HG03457 (cell line): Measurements from ENCODE around the gene PNPLA5.

Source experiments
- ATAC-seq: cut with Tn5 transposase; IDR thresholded peaks from one replicate; pipeline ENCODE4 v1.9.1; 2021; ENCODE audit warnings: moderate number of reproducible peaks; ENCODE audit not compliant: unreplicated experiment

The PNPLA5 gene

DNA sequence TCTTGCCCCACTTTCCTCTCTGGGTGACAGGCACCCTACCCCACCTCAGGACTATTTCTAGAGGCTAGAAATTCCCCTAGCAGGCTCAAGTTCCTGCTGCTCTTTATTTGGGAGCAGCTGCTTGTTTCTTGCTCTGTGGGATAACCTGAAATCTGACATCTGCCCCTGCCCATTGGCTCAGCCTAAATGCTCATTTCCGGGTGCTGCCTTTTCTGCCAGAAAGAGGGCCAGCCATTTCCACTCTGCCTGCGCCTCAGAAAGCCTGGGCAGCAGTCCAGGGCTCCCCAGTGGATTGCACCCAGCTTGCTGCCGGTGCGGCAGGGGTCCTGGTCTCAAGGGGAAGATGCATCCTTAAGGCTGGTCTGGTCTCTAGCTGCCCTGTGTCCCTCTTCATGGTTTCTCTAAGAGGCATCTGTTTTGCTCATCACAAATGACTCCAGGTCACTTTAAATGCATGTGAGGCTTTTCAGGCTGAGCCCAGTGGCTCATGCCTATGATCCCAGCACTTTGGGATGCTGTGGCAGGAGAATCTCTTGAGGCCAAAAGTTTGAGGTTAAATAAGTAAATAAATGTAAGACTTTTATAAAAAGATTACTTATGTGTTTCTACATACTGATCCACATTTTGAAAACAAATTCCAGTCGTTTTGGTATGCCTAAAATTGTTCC, 10.3 kb upstream of the PNPLA5 start:
- no peak for ATAC-seq

DNA sequence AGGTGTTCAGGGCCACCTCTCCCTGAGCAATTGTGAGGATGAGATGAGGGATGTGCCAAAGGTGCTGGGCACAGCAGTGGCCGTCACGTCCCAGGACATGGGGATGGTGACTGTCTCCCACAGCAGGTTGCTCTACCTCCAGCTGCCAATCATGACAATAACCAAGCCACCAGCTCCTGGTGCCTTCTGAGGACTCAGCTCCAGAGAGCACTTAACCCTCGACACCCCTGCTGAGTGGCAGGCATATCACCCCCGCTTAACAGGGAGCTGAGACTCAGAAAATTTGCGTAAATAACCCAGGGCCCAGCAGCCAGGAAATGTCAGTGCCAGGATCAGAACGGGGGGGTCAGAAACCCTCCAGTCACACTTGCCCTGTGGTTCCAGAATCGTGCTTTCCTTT, 8.4 kb upstream of the PNPLA5 start:
- no peak for ATAC-seq

DNA sequence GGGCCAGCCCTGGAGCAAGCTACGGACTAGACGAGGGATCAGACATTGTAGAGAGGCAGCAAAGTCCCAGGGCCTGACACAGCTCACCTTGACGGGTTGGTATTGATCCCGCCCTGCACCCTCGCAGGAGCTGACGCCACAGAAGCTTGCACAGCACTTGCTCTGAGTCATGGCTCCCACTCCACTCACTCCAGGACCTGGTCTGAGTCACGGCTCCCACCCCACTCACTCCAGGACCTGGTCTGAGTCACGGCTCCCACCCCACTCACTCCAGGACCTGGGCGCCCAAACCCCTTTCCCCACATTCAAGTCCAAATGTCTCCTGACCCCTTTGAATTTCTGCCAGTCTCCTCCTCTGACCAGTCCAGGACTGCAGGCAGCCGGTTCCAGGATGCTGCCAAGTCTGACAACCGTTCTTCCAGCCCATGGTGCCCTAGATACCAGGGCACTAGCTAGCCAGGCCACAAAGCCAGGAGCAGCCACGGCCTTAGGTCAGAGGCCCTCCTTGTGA, 6.0 kb upstream of the PNPLA5 start:
- ATAC-seq: no peak

DNA sequence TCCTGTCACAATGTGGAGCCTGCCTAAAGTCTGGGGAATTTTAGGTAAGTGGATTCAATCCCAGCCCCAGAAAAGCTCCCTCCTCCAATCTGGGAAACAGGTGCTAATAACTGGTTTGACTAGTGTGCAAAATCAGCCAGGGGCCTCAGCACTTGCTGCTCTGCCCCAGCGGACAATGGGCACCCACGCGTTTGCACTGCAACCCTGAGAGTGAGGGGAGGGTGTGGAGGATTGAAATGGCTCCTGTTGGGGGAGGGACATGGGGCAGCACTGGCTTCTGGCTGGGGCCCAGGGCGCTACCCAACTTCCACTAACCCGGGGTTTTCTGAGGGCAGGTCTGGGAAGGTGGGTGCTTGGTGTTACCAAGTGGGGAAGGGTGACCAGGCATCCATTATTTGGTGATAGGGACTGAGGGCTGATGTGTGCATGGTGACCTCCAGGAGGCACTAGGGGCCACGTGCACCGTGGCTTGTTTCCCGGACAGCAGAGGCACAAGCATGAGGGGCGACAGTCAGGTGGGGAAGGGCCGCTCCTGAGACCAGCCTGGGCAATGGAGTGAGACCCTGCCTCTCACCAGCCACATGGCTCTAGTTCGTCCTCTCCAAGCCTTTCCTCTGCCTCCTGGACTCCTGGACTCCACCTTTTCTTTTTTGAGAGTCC, 4.3 kb upstream of the PNPLA5 start:
- ATAC-seq: no peak

DNA sequence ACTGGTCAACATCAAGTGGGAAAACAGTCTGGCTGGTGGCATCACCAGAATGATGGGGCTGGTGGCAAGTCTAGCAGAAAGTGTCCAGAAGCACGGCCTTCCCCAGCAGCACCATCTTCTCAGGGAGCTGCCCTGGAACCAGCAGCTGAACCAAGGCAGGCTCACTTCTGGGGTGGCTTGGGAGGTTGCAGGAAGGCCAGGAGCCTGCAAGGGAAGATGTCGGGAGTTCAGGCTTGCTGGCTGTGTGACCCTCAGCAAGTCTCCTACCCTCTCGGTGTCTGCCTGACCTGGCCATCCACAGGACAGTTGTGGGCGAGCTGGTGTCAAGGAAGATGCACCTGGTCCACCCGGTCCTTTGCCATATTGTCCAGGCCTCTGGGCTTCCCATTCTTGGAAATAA, 2.3 kb upstream of the PNPLA5 start:
- no peak for ATAC-seq

DNA sequence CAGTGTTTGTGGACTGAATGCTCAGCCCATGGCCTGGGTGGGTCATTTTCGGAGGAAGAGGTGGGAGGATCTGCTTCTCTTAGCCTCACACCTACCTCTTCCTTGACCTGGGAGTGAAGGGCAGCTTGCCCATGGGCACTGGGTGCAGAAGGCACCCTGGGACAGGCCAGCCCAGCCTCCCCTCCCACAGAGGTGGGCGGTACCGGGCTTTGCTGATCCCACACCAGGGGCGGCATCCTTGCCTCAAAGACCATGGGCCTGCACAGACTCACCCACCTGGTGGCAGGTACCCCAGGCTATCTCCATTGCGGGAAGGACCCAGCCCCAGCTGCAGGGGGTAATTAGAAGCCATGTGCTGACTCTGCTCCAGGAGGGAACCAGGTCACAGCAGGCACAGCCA, 1.5 kb upstream of the PNPLA5 start:
- no peak for ATAC-seq

DNA sequence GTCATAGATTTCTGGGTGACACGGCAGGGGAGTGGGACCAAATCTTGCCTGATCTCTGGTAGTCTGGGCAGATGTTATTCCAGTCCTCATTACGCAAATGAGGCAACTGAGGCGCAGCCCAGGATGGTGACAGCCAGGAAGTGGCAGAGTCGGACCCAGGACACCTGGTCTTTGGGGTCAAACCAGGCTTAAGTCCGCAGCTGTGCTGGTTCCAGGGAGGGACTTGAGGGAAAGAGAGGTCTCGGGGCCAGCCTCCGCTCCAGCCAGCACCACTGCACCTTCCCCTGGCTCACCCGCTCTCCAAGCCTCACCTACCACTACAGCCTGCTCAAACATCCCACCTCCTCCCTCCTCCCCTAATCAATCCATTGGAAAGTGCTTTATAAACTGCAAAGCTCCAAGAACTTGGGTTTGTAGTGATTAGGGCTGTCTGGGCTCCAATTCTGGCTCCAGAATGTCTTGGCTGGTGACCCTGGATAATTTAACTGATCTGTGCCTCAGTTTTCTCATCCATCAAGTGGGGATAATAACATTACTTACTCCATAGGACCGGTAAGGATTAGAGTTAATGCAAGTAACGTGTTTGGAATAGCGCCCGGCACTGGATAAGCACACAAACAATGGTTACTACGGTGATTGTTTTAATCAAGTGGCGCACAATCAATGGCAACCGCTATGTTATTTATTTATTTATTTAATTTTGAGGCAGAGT, 526 bp upstream of the PNPLA5 start:
- no peak for ATAC-seq

DNA sequence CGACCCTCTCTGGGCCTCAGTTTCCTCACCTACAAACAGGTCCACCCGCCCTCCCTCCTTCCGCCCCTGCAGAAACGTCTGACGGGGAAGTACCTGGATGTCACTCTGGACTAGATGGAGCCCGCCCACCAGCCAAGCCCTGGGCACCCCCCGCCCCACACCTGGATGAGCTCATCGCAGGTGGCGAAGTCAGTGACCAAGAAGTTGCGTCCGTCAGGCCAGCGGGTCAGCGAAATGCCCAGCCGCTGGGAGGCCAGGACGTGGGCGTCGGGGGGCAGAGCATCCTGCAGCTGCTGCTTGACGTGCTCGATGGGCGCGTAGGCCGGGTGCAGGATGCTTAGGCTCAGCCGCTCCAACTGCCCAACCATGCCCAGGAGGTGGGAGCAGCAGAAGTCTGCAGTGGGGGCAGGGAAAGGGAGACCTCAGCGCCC, 897 bp downstream of the PNPLA5 start:
- ATAC-seq: no peak

DNA sequence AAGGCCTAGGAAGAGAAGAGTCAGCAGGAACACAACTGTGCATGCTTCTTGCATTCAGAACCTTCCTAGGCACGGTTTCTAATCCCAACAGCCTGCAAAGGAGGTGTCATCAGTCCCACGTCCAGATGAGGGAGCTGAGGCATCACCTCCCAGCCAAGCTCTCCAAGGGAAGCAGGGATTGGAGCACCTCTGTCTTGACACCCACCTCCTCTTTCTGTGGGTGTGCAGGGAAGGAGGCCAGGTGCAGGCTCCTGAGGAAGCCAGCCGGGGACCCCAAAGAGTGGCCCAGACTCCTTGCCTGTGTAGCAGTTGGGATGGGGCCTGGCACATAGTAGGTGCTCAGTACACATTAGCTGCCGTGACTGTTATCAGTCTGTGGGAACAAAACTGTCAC, 2.0 kb downstream of the PNPLA5 start:
- no peak for ATAC-seq

DNA sequence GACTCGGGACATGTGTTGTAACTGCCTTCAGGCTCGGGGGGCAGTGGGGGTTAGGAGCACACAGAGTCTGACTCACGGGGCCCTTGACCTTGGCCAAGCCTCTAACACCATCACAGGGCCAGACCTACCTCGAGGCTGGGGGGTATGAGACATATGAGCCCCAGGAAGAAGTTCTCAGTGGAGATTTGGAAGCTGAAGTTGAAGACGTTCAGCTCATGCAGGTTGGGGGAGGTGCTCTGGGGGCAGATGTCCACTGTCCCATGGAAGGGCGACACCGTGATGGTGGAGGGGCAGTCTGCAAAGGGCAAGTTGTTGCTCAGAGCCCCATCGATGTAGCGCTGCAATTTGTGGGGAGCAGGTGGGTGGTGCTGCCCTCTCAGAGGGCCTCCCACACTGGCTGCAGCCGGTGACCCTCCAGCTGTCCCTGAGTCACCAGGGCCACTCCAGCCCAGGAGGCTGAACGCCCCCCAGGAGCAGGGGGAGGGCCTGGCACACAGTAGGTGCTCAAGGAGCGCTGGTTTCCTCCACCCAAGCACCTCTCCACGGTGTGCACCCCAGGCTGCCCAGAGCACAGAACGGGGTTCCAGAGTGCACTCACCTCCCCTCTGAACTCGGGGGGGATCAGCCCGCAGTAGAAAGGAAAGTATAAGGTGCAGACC, 2.5 kb downstream of the PNPLA5 start:
- ATAC-seq: no peak

DNA sequence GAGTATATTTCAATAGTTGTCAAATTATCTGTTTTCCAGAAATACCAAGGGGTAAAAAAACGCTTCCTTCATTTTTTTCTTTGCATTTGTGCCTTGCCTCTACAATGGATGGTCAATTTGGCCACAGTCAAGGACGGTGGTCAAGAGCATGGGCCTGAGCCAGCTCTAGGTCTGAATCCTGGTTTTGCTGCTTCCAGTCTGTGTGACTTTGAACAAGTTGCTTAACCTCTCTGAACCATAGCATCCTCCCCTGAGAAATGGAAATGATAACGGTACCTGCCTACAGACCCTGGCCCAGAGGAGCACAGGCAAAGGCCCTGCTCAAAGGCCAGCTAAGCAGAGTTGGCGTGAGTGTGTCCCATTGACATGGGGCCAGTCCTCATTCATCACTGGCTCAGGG, 3.1 kb downstream of the PNPLA5 start:
- ATAC-seq: no peak

DNA sequence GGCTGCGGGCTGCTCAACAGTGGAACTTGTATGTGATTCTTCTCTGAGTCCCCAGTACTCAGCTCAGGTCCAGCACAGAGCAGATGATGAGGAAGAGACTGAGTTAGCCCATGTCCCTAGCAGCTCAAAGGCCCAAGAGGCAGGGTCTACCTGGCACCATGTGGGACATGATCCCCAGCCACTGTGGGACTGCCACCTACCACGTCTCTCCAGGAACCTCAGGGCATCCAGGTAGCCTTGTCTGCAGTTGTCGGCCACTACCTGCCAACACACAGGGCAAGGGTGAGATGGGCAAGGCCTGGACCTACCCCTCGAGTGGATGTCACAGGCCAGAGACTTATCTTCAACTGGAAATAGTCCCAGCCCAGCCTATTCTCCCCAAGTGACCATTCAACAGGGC, 4.4 kb downstream of the PNPLA5 start:
- ATAC-seq: no peak

DNA sequence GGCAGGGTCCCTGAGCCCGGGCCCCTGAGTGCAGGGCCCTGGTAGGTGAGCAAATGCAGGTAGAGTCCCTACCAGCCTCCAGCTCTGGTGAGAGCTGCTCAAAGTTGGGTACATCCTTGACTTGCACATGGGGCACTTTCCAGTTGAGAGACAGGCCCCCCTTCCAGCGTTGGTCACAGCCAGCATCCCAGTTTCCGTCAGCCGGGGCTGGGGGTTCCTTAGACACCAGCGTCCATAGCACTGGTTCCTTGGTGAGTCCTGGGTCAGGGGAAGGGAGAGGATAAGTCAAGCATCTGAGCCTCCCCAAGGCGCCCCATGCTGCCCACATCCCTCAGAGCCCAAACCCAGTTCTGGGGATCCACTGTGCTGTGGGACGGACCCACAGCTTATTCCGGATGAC, 5.6 kb downstream of the PNPLA5 start:
- ATAC-seq: no peak

DNA sequence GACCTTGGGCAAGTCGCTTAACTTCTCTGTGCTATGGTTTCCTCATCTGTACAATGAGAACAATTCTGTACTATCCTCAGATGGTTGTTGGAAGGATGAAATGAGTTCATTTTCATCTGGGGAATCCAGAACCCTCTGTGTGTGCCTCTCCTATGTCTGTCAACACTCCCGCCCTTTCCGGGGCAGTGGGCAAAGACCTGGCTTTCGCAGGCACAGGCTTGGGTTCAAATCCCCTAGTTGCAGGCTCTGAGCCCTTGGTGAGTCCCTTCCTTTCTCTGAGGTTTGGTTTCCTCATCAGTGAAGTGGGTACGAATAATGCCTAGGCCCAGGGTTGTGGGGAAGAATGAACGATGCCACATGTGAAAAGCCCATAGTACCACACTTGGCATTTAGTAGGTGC, 6.0 kb downstream of the PNPLA5 start:
- no peak for ATAC-seq

DNA sequence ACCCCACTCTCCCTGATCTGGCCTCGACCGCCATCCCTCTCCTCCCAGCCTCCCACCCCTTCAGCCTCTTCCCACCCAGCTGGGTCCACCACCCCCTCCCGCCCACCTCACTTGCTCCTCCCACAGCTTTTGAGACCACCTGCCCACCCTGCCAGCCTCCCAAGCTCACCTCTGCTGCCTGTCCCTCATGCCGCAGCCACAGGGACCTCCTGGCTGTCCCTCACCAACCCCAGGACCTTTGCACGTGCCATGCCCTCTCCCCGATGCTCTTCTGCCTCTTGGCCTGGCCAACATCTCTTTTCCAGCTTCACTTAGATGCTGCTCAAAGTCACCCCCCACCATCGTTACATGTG, 6.5 kb downstream of the PNPLA5 start:
- ATAC-seq: no peak

DNA sequence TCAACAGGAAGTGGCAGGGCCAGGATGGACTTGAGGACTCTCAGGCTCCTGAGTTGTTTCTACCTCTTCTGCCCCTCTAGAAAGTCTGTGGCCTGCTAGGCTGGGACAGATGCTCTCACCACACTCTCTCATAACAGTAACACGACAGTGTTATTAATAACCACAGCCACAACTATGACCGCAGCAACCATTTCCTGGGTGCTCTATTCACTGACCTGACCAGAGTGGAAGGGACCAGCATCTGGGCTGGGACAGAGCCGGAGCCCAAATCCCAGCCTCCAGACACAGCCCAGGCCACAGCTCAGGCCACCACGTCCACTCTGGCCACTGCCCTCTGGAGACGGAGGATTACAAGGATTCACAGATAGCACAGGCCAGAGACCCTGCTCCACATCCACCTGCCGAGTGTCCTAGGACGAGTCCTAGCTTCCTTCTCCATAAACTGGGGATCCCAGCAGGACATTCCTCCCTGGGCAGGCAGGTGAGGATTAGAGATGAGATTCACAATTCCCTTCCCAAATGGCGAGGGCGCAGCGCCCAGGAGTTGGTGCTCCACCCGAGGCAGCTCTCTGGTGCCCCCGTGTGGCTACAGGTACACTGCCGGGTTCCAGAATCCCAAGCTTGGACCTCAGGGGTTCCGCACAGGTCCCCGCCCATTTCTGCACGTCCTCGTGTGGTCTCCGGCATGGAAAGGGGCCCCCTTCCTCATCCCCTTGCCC, 7.1 kb downstream of the PNPLA5 start:
- no peak for ATAC-seq

DNA sequence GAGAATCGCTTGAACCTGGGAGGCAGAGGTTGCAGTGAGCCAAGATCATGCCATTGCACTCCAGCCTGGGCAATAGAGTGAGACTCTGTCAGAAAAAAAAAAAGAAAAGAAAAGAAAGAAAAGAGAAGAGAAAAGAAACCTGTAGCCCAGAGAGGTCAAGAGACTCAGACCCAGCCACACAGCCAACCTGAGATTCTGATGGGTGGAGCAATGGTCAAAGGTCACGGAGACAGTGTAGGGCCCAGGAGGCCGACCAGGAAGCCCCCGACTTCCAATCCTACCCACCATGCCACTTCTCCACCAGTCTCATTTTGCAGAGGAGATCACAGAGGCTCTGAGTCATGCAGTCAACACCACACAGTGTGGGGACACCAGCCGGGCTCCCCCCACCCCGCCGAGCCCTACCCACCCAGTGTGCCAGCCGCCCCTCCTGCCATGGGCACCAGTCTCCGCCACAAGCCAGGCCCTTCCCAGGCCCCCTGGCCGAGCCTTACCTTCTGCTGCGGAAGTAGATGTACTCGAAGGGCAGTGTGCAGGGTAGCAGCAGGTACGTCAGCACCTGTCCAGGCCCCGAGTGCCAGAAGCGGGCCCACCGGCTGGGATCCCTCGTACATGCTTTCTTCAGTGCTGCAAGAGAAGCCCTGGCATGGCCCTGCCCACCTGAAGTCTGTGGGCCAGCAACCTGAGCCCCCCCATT, 7.9 kb downstream of the PNPLA5 start:
- ATAC-seq: no peak

DNA sequence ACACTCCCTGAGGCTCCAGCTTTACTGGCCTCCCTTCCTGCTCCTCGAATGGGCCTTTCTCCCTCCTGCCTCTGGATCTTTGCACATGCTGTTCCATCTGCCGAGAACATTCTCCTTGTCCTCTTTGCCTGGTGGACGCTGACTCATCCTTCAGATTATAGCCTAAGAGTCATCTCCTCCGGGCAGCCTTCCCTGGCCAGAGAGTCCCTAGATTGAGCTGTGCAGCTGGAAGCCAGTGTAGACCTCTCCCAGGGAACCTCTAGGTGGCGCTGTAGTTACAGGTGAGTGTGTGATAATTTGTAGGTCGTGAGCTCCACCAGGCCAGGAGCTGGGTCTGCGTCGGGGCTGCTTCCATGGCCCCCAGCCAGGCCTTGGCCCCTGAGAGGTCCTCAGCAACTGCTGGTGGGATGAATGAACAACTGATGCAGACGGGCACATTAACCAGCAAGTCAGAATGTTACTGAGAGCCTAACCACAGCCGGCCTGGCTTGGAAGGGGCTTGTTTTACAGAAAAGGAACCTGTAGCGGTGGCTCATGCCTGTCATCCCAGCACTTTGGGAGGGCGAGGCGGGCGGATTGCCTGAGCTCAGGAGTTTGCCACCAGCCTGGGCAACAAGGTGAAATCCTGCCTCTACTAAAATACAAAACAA, 8.7 kb downstream of the PNPLA5 start:
- no peak for ATAC-seq

DNA sequence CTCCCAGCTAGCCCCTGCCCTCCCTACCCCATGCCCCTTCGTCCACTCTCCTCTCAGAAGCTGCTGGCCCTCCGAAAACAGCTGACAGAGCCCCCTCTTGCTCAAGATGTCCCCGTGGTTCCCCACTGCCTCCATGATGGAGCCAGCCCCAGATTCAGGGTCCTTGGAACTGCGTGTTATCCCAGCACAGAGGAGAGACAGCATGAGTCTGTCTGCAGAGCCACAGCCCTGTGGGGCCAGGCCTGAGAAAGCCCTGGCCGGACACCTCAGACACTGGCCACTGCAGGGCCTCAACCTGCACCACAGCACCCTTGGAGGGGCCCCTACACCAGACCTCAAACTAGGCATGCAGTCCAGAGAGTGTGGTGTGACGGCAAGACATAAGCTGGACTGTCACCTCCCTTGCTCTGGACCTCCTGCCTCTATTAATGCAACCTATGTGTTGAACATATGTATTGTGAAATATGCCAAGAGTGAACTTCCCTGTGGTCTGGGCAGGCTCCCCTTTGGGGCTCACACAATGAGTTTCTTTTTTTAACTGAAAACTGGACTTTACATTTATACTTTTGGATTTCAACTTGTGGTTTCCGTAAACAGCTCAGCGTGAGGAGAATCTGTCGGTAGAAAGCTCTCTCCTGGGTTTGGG, 9.6 kb downstream of the PNPLA5 start:
- ATAC-seq: no peak
